Activated T-cell treated with anti-CD3 and anti-CD28 coated beads, Interleukin-2, amount 50 U/mL, for 48 hours (primary cell): Measurements from ENCODE around the gene ZBED4.
"Not testable (repeated sequence)": the region's sequence is repeated elsewhere in the genome, so short reads cannot be mapped to it uniquely, and the experiment has no call there.

ENCODE experiments used
- DNase-seq, 2 experiments: peaks; one replicate each; pipeline ENCODE4 v3.0.0-alpha.2; 2020

ZBED4 gene

GRCh38 chr22:49852898-49853894 is at the start of gene ZBED4:
TSS of gene ZBED4 (plus strand) at chr22:49853844. CDS start at chr22:49883663, 29,819 bp downstream.
- peak; percentile 99 to 100 for DNase-seq

- DNase-seq: no peak
Measured at GRCh38 chr22:49807129-49807528, 46.5 kb upstream of the ZBED4 start.

GRCh38 chr22:49807780-49808708 is 45.6 kb upstream of the ZBED4 start:
- DNase-seq: peak in 1 of 2 experiments; percentile 42

DNA sequence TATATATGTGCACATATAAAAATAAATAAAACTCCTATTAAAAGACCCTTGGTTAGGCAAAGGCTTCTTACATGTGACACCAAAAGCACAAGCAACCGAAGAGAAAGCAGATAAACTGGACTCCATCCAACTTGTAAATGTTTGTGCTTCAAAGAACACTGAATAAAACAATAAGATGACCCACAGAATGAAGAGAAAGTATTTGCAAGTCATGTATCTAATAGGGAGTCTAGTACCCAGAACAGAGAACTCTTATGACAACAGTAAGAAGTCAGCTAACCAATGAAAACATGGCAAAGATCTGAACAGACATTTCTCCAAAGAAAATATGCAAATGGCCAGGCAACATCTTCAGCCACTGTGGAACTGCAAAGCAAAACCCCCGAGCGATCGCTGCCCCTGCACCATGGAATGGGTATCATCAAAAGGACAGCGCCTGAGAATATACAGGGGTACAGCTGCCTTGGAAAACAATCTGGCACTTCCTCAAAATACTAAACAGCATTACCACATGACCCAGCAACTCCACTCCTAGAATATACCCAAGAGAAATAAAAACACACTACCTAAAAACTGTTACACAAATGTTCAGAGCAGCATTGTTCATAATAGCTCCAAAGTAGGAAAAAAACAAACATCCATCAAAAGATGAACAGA is 43.2 kb upstream of the ZBED4 start:
- no peak for DNase-seq

- DNase-seq: no peak
Measured at GRCh38 chr22:49811020-49811791, 42.4 kb upstream of the ZBED4 start.

DNA sequence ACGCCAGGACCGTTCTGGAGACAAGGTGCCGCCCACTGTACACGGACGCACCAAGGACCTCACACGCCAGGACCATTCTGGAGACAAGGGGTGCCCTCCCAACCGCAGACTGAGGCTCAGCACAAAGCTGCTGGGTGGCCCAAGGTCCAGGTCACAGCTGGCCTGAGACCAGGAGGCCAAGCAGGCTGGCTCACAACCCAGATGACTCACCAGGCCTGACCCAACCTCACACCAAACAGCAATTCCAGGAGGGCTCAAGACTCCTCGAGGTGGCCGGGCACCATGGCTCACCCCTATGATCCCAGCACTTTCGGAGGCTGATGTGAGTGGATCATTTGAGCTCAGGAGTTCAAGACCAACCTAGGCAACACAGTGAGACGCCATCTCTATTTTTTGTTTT is 40.8 kb upstream of the ZBED4 start:
- DNase-seq: no peak

- DNase-seq: no peak
Measured at GRCh38 chr22:49814164-49814686, 39.4 kb upstream of the ZBED4 start.

DNA sequence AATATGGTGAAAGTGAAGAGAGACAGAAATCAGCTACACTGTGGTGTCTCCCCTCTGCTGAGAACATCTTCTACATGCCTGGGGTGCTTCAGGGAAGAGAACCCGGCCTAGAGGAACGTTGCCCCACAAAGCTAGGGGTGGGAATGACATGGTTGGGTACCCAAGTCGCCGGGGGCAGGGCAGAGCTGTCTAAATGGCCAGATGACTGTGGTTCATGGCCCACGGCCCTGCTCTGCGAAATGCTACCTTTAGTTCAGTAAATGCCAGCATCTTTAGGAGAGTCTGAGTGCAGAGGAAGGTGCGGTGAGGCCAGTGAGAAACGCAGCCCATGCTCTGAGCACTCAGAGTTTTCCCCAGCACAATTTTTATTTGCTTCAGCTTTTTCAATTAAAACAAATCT is 38.8 kb upstream of the ZBED4 start:
- no peak for DNase-seq

DNA sequence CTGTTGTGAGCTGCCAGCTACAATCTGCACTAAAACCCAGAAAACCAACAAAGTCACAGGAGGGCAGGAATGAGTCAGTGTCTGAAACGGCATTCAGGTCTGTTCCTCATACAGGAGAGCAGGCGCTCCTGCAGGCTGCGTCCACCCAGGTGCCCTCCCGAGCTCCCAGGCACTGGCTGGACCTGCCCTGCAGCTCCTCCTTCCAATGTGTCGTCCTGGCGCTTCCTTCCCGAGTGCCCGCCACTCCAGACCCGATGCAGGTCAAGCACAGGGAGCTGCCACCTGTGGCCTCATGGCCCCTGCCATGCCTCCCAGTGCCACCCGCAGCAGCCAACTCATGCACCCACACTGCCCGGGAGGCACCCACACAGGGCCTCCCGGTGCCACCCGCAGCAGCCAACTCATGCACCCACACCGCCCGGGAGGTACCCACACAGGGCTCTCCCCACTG is 38.0 kb upstream of the ZBED4 start:
- peak; percentile 36 to 46 for DNase-seq

DNA sequence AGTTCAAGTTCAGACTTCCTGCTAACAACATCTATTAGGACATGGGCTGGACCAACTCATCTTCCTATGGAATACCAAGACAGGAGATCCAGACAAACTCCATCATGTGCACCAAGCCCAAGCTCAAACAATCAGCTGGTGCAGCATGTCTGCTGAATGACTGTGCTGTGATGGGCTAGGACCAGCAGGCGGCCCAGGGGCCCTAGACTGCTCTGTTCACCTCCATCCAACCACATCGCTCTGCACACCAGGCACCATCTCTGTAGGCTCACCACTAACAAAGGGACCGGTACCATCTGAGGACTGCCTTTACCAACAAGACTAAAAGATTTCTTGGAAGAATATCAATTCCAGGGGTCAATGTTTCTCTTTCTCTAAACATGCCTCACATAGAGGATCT is 36.3 kb upstream of the ZBED4 start:
- DNase-seq: no peak

DNA sequence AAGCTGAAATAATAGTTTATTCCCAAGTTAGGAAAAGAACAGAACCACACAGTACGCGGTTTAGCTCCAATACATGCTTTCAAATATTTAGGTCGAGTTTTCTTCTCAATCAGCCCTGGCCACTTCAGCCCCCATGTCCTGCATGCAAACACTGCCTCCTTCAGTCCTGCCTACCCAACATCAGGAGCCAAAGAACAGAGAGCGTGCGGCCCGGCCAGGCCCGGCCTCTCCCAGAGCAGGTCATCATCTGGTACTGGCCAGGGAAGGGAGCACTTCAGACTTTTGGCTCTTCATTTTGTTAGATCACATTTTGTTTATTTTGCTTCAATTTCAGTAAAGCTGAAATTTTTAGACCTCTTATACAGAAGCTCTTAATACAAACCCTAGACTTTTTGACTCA is 32.7 kb upstream of the ZBED4 start:
- no peak for DNase-seq

GRCh38 chr22:49821741-49822140 is 31.9 kb upstream of the ZBED4 start:
- not testable (repeated sequence) for DNase-seq

DNA sequence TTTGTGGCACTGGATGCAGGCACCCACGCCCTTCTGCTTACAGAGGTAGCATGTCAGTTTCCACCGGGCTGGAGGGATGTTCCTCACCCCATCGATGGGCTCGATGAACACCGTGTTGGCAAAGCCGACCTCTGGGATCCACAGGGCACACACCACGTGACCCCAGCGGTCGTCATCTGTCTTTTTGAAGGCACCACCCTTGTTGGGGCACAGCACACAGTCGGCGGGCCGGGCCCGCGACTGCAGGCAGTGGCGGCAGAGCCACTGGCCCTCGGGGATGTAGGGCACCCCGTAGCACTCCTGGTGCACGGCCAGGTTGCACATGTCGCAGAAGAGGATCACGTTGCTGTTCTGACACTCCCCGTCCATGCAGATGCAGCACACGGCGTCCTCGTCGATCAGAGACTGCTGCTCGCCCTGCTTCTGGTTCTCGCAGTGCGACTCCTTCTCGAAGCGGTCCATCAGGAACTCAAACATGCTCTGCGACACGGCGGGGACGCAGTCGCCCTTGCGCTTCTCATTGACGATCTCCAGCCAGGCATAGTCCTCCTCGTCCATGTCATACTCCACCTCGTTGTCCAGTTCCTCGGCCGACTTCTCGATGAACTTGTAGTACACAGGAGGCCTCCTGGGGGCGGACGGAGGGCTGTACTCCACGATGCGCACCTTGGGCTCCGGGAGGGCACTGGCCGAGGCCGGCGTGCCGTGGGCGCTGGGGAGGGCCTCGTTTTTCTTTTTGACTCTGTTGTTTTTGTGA is 30.2 kb upstream of the ZBED4 start:
- no peak for DNase-seq

DNA sequence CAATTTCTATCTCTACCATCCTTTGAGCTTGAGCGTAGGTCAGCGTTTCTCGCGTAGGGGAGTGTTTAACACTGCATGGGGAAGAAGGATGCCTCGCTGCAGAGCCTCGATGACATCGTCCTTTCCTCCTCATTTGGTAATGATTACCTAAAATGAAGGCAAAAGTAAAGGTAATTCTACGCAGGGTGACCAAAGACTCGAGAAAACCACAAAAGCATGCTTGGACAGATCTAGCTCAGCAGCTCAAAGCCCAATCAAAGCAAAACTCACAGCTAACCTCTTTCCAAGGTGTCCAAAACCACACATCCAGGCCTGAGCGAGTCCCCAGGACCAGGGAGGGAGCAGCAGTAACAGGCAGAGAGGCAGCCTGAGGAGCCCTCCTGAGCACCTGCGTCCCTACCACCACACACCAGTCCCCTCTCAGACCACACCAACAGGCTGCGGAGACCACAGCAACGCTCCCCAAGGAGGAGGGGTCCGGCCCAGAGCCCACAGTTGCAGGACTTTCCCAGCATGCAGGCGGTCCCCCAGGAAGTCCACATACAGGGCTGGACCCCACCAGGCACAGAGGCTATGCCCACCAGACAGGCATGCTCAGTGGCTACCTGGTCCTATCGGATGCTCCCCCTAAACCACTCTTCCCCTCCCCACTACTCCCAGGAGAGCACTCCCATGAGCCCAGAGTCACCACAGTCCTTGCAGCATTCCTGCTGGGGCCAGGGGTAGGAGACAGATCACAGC is 29.3 kb upstream of the ZBED4 start:
- DNase-seq: no peak

- DNase-seq: no peak
Measured at GRCh38 chr22:49824936-49825335, 28.7 kb upstream of the ZBED4 start.

GRCh38 chr22:49825436-49825835 is 28.2 kb upstream of the ZBED4 start:
- no peak for DNase-seq

GRCh38 chr22:49825944-49826602 is 27.6 kb upstream of the ZBED4 start:
- DNase-seq: peak; percentile 78 to 82

DNA sequence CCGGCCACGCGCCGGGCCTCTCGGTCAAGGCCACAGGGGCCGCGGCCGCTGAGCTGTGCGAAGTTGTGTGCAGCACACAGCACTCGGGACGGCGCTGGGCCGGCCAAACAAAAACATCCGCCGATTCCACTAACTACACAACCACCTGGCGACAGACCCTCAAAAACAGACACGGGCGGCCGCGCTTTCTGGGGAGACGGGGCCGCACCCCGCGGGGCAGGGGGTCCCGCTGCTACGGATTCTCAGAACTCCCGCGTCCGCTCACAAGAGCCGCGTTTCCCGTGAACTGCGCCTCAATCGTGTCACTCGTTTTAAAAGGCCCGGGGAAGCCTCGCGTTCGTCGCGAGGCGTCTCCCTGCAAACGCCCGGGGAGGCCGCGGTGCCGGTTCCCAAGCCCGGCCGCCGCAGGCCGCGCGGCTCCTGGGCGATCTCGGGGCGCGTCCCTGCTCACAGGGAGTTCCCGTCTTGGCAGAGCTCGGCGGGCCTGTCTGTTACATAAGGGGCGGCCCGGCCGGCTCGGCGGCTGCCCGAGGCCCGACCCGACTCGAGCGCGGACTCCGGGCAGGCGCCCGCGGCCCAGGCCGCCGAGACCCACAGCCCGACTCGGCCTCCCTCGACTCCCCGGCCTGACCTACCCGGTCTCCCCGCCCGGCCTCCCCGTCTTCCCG is 26.9 kb upstream of the ZBED4 start:
- DNase-seq: peak; percentile 53 to 61

- DNase-seq: no peak
Measured at GRCh38 chr22:49827271-49827852, 26.3 kb upstream of the ZBED4 start.
